CD4-positive, alpha-beta T cell treated with Interleukin-6 at 100 ng/mL for 8 hours (primary cell): ENCODE data around the gene RHOV.

Experiments
- DNase-seq: peaks from one replicate; pipeline ENCODE4 v3.0.0-alpha.2; 2020; ENCODE audit warnings: mixed read lengths, low spot score

Gene RHOV

DNA sequence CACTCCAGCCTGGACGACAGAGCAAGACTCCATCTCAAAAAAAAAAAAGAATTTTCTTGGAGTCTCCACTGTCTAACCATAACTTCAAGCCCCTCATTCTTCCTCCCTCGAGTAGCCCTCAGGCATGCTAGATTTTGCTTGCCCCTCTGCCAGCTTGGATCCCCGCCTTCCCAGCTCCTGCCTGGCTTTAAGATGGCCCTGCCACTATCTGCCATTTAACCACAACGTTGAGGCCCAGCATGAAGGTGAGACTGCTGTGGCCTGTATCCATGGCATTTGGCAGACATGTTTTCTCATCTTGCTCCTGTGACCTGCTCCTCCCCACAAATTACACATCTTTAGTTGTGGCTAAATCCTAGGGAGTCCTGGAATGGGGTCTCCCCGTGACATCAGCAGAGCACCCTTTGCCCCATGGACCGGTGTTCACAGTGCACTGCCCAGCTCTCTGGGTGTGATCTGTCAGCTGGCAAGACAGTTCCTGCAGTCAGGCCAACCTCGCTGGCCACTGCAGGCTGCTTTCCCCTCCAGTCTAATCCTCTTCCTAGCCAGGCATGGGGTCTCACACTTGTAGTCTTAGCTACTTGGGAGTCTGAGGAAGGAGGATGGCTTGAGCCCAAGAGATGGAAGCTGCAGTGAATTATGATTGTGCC lies 30.6 kb upstream of the RHOV start:
- DNase-seq: no peak

DNA sequence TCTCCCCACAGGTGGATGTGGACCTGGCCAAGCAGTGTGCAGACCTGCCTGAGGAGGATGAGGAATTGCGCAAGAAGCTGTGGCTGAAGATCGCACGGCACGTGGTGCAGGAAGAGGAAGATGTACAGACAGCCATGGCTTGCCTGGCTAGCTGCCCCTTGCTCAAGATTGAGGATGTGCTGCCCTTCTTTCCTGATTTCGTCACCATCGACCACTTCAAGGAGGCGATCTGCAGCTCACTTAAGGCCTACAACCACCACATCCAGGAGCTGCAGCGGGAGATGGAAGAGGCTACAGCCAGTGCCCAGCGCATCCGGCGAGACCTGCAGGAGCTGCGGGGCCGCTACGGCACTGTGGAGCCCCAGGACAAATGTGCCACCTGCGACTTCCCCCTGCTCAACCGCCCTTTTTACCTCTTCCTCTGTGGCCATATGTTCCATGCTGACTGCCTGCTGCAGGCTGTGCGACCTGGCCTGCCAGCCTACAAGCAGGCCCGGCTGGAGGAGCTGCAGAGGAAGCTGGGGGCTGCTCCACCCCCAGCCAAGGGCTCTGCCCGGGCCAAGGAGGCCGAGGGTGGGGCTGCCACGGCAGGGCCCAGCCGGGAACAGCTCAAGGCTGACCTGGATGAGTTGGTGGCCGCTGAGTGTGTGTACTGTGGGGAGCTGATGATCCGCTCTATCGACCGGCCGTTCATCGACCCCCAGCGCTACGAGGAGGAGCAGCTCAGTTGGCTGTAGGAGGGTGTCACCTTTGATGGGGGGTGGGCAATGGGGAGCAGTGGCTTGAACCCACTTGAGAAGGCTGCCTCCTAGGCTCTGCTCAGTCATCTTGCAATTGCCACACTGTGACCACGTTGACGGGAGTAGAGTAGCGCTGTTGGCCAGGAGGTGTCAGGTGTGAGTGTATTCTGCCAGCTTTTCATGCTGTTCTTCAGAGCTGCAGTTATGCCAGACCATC lies 28.8 kb upstream of the RHOV start:
- DNase-seq: no peak

DNA sequence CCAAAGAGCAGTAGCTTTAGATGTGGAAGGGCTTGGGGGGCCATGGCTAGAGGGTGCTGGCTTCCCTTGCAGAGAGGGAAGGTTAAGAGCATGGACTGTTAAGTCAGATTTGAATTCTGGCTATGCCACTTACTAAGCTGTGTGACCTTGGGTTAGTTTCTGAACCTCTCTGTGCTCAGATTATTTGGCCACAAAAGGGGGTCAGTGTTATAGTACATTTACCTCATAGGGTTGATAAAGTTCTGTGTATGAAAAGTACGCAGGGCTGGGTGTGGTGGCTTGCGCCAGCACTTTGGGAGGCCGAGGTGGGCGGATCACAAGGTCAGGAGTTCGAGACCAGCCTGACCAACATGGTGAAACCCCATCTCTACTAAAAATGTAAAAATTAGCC lies 27.0 kb upstream of the RHOV start:
- no peak for DNase-seq

DNA sequence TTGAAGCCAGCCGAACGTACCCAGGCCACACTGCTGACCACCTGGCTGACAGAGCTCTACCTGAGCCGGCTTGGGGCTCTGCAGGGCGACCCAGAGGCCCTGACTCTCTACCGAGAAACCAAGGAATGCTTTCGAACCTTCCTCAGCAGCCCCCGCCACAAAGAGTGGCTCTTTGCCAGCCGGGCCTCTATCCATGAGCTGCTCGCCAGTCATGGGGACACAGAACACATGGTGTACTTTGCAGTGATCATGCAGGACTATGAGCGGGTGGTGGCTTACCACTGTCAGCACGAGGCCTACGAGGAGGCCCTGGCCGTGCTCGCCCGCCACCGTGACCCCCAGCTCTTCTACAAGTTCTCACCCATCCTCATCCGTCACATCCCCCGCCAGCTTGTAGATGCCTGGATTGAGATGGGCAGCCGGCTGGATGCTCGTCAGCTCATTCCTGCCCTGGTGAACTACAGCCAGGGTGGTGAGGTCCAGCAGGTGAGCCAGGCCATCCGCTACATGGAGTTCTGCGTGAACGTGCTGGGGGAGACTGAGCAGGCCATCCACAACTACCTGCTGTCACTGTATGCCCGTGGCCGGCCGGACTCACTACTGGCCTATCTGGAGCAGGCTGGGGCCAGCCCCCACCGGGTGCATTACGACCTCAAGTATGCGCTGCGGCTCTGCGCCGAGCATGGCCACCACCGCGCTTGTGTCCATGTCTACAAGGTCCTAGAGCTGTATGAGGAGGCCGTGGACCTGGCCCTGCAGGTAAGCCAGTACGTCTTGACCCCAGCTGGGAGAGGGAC lies 26.4 kb upstream of the RHOV start:
- DNase-seq: no peak

DNA sequence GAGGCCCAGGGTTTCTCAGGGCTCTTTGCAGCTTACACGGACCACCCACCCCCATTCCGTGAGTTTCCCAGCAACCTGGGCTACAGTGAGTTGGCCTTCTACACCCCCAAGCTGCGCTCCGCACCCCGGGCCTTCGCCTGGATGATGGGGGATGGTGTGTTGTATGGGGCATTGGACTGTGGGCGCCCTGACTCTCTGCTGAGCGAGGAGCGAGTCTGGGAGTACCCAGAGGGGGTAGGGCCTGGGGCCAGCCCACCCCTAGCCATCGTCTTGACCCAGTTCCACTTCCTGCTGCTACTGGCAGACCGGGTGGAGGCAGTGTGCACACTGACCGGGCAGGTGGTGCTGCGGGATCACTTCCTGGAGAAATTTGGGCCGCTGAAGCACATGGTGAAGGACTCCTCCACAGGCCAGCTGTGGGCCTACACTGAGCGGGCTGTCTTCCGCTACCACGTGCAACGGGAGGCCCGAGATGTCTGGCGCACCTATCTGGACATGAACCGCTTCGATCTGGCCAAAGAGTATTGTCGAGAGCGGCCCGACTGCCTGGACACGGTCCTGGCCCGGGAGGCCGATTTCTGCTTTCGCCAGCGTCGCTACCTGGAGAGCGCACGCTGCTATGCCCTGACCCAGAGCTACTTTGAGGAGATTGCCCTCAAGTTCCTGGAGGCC lies 25.6 kb upstream of the RHOV start:
- DNase-seq: no peak

DNA sequence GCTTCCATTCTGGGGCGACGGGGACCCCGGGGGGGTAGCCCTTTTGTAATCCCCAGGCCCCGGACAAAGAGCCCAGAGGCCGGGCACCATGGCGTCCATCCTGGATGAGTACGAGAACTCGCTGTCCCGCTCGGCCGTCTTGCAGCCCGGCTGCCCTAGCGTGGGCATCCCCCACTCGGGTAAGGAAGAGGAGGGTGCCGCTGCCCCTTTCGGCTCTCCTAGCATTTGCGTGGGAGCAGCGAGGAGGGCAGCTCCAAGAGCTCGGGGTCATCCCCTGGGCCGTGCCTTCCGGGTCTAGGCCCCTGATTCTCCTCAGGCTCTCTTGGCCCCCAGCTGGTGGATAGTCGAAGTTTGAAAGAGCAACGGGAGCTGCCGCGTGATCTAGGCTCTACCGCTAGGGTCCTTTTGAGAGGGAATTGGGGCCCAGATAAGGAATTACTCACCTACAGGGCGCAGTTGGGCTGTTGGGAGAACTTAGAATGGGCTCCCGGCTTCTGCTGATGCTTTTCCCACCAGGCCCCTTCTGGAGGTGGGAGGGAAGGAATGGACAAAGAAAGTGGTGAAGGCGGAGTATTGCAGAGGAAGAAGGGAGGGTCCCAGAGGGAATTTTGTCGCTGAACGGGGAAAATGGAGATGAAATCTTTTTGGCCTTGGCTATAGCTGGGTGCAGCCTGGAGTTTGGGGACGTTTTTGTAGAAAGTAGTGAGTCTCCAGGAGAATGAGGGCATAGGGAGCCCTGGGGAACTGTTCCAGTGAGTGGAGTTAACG lies 20.8 kb upstream of the RHOV start:
- peak; percentile 34 for DNase-seq

DNA sequence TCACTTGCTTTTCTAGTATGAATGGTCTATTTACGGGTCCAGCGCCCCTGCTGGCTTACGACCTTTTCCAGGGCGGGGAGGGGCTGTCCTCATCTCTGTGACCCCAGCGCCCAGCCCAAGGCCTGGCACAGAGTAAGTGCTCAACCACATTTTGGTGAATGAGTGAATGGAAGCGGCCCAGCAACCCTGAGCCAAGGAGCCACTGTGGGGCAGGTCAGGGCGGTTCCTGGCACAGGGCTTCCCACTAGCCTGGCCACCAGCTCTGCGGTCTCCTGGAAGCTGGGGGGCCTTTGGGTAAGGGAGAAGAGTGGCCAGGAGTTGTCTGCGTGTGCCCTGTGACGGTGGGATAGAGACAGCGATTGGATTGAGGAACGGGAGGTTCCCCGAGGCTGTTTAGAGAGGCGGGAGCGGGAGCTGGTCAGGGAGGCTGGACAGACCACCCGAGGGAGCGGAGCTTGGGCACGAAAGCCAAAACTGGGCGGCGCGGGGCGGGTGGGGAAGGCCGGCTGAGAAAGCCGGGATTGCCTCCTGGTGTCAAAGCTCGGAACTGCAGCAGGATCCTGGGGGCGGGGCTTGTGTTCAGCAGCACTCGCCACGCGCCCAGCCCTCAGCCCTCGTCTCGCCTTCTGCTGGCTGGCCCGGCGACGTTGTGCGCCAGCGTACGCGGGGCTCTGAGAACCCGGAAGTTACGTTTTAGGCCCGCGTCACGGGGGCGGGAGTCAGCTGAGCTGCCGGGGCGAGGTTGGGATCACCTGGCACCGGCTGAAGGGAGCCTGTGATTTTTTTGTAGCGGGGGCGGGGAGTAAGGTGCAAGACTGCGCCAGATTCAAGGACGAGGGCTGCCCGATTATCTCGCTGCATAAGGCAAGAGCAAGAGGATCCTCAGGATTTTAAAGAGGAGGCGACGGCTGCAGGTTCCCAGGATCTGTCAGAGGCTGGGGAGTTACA lies 20.0 kb upstream of the RHOV start, which contains the start of gene VPS18:
VPS18 (plus strand) TSS at position 718 of the 948 bp plus-strand sequence. CDS start 319 bp downstream, outside the sequence.
- peak; percentile 97 for DNase-seq

DNA sequence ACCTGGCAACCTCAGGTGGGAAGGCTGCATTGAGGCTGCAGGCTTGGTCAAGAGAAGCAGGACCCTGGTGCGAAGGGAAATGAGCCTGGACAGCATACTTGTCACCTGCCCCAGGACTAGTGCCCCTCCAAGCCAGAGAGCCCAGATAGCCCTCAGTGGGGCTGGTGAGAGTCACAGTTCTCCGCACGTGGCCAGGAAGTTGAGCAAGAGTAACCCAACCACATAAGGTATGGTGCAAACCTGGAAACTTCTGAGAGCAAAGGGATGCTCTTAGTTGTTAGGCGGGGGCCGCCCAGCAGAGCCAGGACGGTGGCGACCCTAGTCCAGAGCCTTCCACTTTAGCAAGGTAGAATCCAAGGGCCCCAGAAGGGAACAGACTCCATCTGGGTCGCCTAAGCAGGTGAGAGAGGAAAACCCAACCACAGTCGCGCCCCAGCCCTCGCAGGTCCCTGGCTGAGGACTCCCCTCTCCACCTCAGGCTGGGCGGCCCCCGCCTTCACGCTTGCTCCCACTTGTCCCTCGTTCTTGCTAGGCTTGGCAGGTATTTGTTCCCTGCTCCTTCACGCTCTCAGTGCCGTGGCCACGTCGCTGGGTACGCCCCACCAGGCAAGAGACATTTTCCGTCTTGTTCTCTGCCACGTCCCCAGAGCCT lies 19.1 kb upstream of the RHOV start:
- no peak for DNase-seq

DNA sequence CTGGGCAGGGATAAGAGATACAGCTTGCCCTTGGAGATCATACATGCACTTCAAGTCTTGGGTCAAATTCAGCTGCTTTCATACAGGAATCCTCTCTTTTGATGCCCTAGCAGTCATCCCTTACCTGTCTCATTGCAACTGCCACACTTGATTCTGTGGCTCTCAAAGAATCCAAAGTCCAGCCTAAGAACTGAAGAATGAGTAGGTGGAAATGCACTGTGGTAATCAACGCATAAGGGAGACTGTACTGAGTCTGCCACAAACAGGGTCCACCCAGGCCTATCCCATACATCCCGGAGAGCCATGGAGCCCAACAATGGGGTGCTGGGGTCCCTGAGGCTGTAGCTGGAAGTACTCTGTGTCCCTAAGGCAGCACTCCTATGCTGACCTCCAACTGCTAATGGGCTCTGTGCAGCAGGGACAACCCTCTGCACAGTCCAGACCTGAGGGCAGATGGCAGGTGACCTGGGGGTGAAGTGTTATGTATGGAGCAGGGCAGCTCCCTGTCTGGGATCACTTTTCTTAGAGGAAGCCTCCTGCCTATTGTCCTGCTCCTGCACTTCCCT lies 18.5 kb upstream of the RHOV start:
- DNase-seq: no peak

DNA sequence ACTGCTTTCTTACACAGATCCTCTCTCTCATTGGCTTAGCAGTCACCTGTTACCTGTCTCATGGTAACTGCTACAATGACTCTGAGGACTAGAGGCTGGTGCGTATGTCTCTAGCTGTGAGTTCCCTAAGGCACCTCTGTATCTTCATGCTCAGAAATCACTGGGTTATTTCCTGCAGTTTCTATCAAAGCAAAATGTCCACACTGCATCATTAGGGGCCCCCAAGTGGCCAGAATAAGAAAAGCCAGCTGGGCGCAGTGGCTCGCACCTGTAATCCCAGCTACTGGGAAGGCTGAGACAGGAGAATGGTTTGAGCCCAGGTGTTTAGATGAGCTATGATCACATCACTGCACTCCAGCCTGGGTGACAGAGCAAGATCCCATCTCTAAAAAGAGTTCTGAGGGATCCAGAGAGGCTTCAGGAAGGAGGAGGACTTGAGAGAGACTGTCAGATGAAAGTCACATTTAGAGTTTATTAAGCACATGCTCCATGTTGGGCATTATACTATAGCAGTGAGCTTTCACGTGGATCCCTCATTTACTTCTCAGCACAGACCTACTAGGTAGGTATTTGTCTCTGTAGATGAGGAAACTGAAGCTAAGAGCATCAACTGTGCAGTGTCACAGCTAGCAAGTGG lies 17.9 kb upstream of the RHOV start:
- DNase-seq: no peak

DNA sequence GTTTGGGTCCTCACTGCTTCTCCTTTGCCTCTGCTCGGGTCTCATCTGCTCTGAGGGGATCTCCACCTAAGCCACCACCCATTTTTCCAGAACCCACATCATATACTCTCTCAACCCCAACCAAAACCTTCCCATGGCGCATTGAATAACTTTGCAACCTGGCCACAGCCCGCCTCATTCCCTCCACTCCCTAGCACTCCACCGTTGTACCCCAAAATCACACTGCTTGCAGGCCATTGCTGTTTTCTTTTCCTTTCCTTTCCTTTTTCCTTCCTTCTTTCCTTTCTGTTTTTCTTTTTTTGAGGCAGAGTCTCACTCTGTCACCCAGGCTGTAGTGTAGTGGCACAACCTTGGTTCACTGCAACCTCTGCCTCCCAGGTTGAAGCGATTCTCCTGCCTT lies 17.1 kb upstream of the RHOV start:
- DNase-seq: no peak

DNA sequence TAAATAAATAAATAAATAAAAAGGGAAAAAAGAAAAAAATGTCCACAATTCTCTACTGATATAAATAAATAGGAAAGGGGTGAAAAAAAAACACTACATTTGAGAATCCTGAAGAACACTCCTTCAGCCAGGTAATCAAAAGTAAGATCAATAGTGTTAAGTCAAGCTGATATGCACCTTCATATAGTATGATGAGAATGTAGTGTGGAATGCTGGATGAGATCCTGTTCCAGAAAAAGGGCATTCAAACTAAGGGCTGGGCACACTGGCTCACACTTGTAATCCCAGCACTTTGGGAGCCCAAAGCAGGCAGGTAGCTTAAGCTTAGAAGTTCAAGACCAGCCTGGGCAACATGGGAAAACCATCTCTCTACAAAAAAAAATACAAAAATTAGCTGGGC lies 15.1 kb upstream of the RHOV start:
- DNase-seq: no peak

DNA sequence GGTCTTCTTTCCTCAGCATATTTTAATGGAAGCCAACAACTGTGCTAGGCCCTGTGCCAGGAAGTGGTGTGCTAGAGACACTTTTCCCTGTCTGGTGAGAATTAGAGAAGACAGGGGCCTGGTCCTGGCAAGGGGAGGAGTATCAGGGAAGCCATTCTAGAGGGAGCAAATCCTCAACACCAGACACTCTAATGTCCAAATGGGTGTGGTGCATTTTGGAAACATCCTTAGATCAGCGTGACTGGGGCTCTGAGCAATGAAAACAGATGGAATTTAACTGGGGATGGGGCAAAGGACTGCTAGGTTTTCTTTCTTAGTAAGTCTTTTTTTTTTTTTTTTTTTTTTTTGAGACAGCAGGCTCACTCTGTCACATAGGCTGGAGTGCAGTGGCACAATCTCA lies 12.6 kb upstream of the RHOV start:
- no peak for DNase-seq

DNA sequence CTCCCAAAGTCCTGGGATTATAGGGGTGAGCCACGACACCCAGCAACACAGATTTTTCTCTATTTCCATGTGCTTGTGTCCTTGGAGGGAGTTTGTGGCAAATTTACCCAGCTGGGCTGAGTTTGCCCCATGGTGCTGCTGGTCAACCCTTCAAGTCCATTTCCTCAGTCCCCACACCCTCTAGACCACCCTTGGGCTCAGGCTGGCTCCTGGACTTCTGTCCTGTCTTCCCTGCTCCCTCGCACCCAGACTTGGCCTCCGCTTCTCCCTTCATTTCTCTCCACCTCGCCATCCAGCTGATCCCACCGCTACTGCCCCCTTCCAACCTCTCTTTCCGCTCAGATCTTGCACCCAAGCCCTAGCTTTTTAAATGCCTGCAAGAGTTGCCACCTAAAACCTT lies 7.3 kb upstream of the RHOV start:
- DNase-seq: no peak

DNA sequence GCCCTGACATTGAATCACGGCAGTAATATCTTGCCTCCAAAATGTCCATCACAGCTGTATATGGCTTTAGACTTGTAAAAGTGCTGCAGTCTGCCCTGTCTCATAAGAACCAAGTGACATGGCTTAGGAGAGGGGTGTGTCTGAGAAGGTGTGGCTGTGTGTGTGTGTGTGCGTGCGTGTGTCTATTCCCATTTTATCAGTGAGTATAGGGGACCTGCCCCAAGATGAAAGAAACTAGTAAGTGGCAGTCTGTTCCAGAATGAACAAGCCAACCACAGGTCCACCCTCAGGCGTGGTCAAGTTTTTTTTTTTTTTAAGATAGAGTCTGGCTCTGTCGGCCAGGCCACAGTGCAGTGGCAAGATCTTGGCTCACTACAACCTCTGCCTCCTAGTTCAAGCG lies 5.6 kb upstream of the RHOV start:
- no peak for DNase-seq

DNA sequence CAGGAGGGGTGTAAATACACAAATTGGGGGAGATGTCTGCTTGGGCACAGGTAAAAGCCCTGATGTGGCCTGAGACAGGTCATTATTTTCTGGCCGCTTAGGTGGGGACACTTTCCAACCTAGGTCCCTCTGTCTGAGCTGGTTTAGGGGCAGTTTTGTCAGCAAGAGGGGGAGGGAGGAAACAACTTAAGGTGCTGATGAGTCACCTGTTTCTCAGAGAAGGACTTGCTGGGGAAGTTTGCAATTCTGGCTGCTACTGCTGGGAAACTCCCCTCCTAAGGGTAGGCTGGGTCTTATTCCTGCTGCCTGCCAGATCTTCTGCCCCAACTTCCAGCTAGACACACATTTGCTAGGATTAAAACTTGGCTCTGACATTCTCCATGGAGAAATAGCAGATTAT lies 4.8 kb upstream of the RHOV start:
- DNase-seq: no peak

DNA sequence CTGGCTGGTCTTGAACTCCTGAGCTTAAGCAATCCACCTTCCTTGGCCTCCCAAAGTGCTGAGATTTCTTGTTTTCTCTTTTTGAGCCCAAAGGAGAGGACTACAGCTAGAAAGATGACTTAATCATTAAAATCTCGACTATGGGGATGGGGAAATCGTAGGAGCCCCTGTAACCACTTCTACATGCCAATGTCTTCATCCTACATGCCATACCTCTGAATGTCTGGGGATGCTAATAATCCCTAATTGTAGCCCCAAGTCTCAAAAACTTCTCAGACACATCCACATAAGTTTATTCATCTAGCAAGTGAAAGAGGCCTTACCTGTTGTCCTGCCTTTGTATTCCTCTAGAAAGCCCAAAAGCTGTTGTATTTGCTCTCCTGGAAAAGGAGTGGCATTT lies 3.7 kb upstream of the RHOV start:
- DNase-seq: no peak

DNA sequence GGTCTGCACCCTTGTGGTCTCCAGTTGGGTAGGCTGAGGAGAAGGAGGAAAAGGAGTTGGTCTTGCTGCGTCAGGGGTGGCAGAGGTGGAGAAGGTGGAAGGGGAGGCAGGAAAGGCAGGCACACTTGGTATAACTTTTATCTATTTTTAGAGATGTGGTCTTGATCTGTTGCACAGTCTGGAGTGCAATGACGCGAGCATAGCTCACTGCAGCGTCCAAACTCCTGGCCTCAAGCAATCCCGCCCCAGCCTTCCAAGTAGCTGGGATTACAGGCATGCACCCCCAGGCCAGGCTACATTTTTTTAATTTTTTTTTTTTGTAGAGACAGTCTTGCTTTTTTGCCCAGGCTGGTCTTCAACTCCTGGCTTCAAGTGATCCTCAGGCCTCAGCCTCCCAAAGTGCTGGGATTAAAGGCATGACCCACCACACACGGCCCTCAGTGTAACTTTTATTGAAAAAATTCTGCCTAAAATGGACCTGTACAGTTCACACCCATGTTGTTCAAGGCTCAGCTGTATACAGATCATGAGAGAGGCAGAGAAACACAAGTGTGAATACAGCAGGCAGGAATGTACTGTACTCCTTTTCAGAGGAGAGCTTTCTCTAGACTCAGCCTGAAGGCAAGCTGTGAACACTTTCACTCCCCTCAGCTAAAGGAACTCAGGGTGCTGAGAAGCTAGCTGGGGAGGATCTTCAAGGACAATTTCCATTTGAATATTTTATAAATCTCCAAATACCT lies 2.1 kb upstream of the RHOV start:
- no peak for DNase-seq
